ENCODE measurements around the gene KNCN.

KNCN gene

GRCh38 chr1:46520063-46520911 is 31.2 kb downstream of the KNCN start:
- DNase-seq (ENCODE audit: low spot score) = no peak
- H3K4me3 ChIP-seq = no peak overlapping the region
- H3K27ac ChIP-seq = no peak overlapping the region
- TF ChIP-seq CTCF (IDR thresholded peaks at IDR 0.05) = no peak

GRCh38 chr1:46519209-46519608 is 32.2 kb downstream of the KNCN start:
- no peak for DNase-seq (ENCODE audit: low spot score)
- no peak overlapping the region for H3K27ac ChIP-seq
- no peak overlapping the region for H3K4me3 ChIP-seq
- no peak for TF ChIP-seq CTCF (IDR thresholded peaks at IDR 0.05)

GRCh38 chr1:46517932-46518498 is 33.4 kb downstream of the KNCN start:
- DNase-seq (ENCODE audit: low spot score) = no peak
- no peak overlapping the region for H3K27ac ChIP-seq
- H3K4me3 ChIP-seq = no peak overlapping the region
- no peak for TF ChIP-seq CTCF (IDR thresholded peaks at IDR 0.05)

- Histone ChIP-seq H3K27ac (no peak overlapping the region), H3K4me3 (no peak overlapping the region)
- no peak for TF ChIP-seq CTCF (IDR thresholded peaks at IDR 0.05)
- no peak for DNase-seq (ENCODE audit: low spot score)
Observed at GRCh38 chr1:46517010-46517600, 34.3 kb downstream of the KNCN start.

- DNase-seq (ENCODE audit: low spot score) = no peak
- TF ChIP-seq CTCF (IDR thresholded peaks at IDR 0.05) = no peak
- Histone ChIP-seq H3K4me3 (no peak overlapping the region), H3K27ac (no peak overlapping the region)
Observed at GRCh38 chr1:46516200-46516950, 35.1 kb downstream of the KNCN start.

- no peak overlapping the region for H3K4me3 ChIP-seq
- no peak overlapping the region for H3K27ac ChIP-seq
- no peak for TF ChIP-seq CTCF (IDR thresholded peaks at IDR 0.05)
- no peak for DNase-seq (ENCODE audit: low spot score)
Observed at GRCh38 chr1:46515576-46515975, 35.9 kb downstream of the KNCN start.

All from coronary artery (tissue), 2 donors.